Fibroblast of gingiva (primary cell): Measurements from ENCODE around the gene GPR17.

Source experiments
- DNase-seq: peaks from one replicate; pipeline ENCODE4 v3.0.0-alpha.2; 2011; ENCODE audit warnings: low read depth

Gene GPR17

DNA sequence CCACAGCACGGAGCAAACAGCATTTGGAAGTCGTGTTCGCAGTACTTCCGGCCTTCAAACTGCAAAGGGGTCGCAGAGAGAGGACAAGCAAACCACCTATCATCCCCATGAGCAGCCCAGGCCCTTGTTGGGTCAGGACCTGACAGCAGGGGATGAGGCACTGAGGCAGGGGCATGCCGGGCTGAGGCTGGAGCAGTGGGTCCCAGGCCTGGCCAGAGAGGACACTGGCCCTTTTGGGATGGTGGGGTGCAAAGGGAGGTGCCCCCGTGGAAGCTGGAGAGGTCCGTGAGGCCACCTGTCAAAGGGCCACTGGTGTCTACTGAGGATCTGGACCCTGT lies 8.9 kb downstream of the GPR17 start:
- DNase-seq, result no peak

DNA sequence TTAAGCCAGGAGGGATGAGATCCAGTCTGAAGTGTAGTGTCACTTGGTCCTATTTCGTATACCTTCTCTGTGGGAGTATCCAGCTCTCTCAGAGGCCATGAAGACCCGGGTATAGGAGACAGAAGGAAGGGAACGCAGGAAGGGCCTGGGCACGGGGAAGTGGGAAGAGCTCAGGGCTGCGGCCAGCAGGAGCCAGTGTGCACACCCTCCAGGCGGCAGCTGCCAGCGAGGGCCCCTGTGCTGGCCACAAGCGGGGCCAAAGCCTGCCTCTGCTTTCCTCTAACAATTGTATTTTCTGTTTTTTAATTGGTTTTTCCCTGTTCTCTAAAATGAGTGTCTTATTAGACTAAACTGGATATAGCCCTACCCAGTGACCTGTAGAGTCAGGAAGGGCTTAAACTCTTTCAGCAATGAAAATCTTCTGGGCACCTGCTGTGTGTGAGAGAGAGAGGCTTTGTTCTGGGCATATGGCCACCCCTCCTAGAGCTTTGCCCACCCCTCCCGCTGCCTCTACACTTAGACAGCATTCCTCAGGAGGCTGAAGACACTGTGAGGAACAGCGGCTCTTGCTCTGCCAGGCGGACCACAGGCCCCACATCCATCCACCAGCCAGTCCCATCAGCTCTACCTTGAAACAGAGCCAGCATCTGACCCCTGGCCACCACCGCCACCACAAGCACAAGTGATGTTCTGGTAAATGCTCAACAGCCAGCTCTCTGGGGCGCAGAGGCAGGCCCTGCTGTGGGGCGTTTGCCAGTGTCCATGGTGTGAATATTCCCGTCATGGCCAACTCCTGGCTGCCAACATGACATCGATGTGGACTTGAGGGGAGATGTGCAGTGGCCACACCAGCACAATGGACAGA lies 9.5 kb downstream of the GPR17 start:
- no peak for DNase-seq

DNA sequence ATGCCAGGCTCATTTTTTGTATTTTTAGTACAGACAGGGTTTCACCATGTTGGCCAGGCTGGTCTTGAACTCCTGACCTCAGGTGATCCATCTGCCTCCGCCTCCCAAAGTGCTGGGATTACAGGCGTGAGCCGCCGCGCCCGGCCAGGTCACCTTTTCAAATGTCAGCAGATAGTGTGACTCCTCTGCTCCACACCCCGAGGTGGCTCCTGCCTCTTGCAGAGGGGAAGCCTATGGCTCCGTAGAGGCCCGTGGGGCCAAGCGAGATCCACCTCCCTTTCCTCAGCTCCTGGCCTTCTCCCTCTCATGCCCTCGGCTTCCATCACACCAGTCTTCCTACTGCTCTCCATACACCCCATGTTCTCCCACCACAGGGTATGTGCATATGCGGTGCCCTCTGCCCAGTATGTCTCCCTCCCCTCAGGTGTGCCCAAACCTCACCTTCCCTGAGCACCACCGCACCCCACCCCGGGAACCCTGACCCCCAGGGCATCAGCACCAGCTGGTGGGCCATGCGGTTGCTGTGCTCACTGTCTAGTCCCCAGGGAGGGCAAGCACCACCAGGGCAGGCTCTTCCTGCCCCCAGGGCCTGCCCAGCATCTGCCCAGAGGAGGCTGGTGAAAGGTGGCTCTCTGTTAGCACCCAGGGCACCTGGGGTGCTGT lies 10.7 kb downstream of the GPR17 start:
- no peak for DNase-seq

DNA sequence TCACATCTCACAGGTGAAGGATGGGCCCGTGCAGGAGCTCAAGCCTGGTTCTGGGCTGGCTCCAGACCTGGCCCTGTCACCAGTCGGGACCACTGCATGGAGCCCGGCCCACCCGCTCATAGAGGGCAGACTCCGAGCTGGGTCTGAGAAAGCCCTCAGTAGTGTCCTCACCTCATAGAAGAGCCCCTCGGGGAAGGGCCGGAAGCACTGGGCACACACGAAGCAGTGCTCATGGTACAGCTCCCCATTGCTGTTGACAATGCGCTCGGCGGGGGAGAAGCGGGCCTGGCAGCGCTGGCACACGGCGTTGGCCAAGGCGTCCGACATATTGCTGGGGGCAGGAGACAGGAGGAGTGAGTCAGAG lies 11.3 kb downstream of the GPR17 start:
- no peak for DNase-seq

DNA sequence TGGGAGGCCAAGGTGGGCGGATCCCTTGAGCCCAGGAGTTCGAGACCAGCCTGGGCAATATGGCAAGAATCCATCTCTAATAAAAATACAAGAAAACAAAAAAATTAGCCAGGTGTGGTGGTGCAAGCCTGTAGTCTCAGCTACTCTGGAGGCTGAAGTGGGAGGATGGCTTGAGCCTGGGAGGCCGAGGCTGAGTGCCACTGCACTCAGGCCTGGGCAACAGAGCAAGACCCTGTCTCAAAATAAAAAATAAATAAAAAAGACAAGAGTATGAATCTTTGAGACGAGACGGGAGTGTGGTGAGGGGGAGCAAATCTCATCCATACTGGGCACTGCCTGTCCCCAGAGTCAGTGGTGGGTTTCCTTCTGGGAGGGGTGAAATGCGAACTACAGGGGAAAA lies 12.2 kb downstream of the GPR17 start:
- DNase-seq, result no peak

DNA sequence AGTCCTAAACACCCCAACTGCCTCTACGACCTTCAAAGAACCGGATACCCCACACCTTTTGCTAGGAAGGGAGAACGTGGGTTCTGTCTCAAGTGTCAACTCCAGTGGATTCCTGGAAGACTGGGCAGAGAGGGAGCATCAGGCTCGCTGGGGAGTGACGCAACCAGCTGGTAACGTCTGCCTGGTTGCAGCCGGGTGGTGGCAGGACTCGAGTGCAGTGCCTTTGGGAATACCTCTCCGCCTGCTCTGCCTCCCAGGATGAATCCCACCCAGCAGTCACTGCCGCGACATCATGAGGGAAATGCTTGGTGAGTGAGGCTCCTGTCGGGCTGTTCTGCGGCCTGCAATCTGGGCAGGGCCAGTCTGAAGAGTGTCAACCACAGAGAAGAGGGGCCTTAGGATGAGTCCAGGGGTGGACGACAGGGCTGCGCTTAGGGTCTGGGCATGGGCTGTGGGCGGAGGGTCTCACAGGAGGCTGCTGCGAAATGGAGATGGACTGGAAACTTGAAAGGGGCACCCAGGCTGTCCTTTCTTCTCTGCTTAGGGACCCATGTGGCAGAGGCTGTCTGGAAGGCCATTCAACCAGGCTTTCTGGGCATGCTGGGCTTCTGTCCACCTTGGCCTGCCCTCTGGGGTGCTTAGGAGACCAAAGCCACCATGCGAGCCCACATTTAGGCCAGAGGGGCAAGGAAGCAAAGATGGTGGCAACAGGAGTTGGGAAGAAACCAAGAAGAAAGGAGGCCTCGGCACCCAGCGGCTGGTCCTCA lies 12.9 kb downstream of the GPR17 start:
- no peak for DNase-seq

DNA sequence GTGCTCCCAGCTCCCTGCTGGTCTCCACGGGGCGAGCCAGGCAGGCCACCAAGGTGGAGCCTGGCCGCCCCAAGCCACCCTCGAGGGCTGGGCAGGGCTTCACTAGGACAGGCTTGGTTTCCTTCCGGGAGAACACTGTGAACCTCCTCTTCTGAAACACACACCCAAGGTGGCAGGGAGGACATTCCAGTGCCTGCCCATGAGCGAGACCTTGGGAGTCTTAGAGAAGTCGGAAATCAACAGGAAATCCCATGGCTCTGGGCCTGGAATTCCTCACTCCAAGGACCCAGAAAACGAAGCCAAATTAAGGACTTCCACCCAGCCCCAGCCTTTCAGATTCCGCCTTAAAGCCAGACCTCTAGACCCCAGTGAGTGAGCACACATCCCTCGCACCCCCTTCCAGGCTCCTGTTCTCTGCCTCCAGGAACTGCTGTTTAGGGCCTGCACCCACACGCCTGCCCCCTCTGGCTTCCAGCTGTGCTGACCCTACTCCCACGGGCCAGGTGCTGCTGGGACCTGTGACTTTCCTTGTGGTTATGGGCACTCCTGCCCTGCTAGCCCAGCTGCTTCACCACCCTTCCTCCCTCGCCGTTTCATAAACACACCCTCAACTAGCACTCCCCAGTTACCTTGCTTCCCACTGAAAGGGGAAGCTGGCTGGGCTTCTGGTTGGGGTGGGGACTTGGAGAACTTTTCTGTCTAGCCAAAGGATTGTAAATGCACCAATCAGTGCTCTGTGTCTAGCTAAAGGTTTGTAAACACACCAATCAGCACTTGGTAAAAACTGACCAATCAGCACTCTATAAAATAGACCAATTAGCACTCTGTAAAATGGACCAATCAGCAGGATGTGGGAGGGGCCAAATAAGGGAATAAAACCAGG lies 13.7 kb downstream of the GPR17 start:
- no peak for DNase-seq

DNA sequence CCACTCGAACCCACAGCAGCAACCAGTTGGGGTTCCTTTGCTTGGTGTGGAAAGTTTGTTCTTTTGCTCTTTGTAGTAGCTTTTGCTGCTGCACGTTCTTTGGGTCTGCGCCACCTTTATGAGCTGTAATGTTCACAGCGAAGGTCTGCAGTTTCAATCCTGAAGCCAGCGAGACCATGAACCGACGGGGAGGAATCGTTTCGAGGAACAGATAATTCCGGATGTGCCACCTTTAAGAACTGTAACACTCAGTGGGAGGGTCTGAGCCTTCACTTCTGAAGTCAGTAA lies 14.3 kb downstream of the GPR17 start:
- no peak for DNase-seq

DNA sequence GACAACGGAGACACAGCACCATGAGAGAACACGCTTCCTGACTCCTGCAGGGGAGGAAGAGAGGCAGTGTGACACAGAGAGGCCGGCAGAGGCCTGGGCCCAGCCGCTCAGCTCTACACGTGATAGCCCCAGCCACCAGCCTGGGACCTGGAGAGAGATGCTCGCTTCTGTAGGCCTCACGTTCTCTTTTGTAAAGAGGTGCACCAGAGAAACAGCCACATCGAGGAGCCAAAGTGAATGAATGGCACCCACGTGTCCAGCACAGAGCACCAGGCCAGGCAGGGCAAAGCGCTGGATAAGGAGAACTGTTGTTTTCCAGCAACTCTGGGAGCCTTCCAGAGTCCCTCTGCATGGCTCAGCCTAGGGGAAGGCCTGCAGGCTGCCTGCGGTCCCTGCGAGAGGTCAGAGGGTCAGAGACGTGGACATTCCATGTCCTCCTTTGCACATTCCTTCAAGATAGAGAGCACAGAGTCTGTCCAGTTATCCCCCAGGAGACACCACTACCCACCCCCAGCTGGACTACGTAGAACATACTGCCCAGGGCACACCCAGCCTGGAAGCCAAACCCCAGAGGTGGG lies 15.2 kb downstream of the GPR17 start:
- no peak for DNase-seq

DNA sequence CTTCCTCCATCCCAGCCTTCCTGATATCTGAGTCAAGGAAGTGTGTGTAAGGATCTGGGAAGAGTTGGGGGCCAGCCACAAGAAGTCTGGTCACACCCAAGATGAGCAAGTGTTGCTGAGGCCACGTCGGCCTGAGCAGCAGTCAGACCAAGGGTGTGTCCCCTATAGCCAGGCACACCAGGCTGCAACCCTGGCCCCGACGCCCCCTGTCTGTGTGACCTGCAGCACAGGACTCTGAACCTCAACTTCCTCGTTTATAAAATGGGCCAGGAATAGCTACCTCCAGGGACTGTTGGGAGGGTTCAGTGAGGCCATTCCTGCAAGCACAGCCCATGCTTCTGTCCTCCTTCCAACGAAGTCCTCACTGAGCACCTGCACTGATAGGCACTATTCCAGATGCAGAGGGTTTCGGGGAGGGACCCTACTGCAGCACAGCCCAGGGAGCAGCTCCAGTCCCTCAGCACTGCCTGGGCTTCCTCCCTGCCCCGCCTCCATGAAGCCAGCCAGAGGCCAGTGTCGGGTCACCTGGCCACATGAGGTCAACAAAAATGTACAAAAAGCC lies 16.1 kb downstream of the GPR17 start:
- DNase-seq, result no peak

DNA sequence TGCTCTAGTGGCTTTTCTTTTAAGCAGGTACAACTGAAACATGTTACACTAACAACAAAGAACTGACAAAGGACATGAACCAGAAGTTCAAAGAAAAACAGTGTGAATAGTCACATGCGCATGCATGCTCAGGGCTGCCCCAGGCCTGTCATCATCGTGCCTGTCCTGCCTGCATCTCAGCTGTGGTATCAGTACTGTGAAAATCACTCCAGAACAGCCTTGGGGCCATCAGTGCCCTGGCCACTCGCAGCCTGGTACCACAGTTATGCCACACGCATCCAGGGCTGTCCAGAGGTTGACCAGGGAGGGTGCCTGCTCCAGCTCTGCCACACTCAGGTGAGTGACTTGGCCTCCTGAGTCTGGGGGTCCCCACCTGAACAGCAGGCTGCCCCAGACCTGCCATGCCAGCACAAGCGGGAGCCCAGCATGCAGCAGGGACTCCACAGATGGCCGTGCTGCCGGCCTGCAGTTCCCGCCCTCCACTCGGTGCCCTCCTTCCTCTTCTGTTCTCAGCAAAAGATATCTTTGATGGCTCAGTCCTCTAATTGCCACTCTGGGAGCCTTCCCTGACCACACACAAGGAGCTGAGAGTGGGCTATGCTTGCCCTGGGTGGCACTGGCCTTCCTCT lies 17.1 kb downstream of the GPR17 start:
- DNase-seq, result no peak

DNA sequence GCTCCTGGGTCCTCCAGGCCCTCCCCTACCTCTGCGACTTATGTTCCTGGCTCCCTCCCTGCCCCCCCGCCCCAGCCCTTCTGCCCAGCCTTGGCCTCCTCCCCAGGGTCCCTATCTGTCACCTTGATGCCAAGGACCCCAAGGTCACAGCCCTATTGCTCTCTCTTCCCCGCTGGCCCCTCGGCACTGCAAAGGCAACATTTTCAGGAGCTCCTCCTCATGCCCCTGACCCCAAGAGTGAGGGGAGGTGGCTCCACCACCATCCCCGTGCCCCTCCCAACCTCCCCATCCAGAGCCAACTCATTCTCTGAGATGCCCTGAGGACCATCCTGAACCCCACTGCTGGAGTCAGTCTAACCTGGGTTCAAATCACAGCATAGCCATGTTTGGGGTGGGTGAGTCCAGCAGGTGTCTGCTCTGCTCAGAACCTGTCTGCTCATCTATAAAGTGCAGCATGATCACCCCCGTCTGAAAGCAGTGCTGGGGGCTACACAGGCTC lies 17.7 kb downstream of the GPR17 start:
- DNase-seq, result no peak

DNA sequence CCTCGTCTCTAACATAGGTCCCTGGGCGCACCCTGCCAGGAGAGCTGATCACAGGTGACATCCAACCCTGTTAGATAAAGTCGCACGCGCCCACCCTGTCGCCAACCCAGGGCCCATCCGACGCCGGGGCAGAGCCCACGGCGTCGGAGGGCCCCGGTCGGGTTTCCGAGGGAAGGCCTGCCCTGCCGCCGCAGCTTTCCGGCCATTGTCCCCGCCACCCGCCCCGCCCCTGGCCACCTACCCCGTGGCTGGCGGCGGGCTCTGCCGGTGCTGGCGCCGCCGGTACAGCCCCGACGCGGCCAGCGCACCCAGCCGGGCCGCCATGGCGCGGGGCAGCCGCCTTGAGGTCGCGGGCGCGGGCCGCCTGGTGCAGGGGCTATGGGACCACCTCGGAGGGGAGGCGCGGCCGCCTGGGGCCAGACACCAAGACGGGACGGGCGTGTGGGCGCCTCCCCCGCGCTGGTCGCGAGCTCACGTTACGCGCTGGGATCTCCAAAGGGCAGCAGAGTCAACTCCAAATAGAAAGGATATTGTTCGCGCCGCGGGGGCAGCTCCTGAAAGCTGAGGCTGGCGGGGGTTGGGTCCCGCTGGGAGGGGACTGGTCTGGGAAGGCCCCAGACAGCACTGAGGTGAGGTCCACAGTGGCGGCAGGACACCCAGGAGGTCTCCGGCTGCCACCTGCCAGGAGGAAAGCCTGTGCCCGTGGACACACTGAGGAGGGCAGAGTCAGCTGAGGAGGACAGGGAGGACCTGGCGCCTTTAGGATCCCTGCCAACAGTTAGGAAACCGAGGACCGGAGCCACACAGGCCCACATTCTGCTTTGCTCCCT lies 18.3 kb downstream of the GPR17 start:
- DNase-seq, result no peak

DNA sequence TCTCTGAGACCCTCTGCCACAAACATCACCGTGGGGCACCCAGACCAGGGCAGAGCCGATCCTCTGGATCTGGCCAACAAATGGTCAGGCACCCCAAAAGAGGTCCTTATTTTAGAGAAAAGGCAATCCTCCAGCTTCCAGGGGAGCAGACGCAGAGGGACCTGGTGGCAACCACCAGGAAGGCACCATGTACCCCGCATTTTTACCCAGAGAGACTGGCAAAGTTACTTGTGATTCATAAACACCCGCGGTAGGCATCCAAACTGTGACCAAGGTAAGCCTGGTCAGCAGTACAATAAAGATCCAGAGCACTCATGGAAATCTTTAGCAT lies 18.9 kb downstream of the GPR17 start:
- no peak for DNase-seq

DNA sequence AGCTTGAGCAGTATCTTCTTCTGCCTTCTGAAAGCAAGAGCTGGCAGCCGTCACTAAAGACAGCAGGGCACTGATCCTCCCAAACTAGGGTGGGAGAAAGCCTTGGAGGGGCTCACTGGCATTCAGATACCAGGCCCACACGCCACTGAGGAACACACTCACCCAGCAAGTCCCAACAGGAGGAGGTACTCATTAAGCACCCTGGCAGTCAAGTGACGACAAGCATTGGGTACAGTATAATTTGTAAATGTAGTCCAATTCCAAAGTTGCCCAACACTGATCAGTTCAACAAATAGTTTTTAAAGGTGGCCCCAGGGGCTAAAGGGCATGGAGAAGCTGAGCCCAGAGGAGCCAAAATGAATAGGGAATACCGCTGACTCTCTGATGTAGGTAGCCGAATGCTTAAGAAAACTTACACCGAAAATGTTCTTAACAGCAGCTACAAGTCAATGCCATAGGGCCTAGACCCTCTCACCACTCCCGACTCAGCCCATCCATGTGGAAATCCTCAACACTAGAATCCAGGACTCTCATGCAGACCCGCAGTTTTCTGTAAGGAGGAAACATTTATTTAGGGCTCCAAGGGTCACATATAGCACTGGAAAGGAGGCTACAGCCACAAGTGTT lies 19.4 kb downstream of the GPR17 start:
- DNase-seq, result no peak

DNA sequence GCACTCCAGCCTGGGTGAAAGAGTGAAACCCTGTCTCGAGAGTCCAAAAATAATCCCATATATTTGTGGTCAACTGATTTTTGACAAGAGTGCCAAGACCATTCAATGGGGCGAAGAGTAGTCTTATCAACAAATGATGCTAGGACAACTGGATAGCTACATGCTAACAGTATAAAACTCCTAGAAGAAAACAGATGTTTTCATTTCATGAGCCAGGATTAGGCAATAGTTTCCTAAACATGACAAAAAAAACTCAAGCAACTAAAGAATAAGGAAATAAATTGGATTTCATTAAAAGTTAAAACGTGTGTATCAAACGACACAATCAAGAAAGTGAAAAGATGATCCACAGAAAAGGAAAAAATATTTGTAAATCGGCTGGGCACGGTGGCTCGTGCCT lies 23.1 kb downstream of the GPR17 start:
- DNase-seq, result peak; percentile 45

DNA sequence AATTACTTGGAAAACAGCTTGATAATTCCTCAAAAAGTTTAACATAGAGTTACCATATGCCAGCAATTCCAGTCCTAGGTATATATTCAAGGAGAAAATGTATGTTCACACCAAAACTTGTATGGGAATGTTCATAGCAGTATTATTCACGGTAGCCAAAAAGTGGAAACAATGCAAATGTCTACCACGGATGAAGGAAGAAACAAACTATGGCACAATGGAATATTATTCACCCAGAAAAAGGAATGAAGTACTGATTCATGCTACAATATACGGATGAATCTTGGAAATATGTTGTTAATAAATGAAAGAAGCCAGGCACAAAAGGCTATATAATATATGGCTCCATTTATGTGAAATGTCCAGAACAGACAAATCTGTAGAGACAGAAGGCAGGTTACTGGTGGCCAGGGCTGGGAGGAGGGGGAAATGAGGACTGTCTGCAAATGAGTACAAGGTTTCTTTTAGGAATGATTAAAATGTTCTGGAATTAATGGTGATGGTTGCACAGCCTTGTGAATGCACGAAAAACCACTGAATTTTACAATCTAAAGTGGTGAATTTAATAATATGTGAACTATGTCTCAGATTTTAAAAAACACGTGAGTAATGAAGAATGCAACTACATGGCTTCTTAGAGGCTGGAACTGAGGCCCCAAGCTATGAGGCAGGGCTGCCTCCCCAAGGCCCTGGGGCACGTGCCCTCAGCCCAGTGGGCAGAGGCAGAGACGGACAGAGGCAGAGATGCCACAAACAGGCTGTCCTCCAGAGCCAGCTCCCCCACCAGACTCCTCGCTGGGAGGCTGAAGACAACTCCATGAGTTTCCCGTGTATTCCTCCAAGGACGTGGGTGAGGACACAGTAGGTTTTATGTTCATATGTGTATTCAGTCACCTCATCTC lies 24.4 kb downstream of the GPR17 start:
- DNase-seq, result no peak

DNA sequence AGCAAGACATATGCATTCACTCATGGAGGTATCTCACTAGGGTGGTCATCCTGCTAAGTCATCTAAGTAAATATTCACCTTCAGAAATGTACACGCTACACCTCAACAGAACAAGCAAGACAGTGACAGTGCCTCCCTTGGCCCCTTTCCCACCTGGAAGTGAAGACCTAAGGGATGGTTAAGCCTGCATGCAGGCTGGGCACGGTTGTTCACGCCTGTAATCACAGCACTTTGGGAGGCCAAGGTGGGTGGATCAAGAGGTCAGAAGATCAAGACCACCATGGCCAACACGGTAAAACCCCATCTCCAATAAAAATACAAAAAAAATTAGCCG lies 25.0 kb downstream of the GPR17 start:
- no peak for DNase-seq
